Panc1 (cell line): Measurements from ENCODE around the gene C12orf76. TPM values are rescaled to one million over a fixed set of nuclear protein-coding genes. Genes with fewer than 3 reads are reported as not detected.

Source experiments
- ATAC-seq: fragments of 200-7000 bp; cut with Tn5 transposase; 2 replicates; pipeline ENCODE4 v1.9.1; 2020; ENCODE audit warnings: mild to moderate bottlenecking, moderate library complexity
- BruUV-seq: library from RNA; stranded (reverse); fragments of 400-500 nt; replicated peaks from 2 replicates; lab custom pipeline; 2021; lab: Mats Ljungman, UMichigan
- CTCF ChIA-PET: fragments of 300-600 bp; sonication (Branson Sonifier 250); formaldehyde crosslinking; loops from one replicate; lab custom pipeline; 2022; ENCODE audit warnings: antibody characterized with exemption; lab: Charles Lee
- POLR2A ChIA-PET: fragments of 300-600 bp; sonication (Branson Sonifier 250); formaldehyde crosslinking; loops from one replicate; lab custom pipeline; 2022; ENCODE audit warnings: antibody characterized with exemption; lab: Charles Lee
- DNase-seq: peaks from one replicate; pipeline ENCODE4 v3.0.0-alpha.2; 2010; ENCODE audit warnings: low read depth, low spot score
- H3K27ac ChIP-seq: 2 replicates; pipeline ENCODE4 v1.5.1; 2011; ENCODE audit warnings: mild to moderate bottlenecking, low read length, inconsistent platforms
- H3K27me3 ChIP-seq: fragments of 200-500 bp; sonication (Bioruptor generic); 2 replicates; pipeline ENCODE4 v1.6.0; 2014; ENCODE audit warnings: low read length, inconsistent platforms; ENCODE audit not compliant: control insufficient read depth, insufficient read depth
- H3K36me3 ChIP-seq: fragments of 200-500 bp; sonication (Bioruptor generic); 2 replicates; pipeline ENCODE4 v1.5.1; 2014; ENCODE audit warnings: inconsistent platforms, mild to moderate bottlenecking, low read length, moderate library complexity; ENCODE audit not compliant: control insufficient read depth, insufficient read depth
- H3K4me1 ChIP-seq: 2 replicates; pipeline ENCODE4 v1.5.1; 2011; ENCODE audit warnings: inconsistent platforms, mild to moderate bottlenecking, low read length, moderate library complexity; ENCODE audit not compliant: control insufficient read depth, insufficient read depth
- H3K4me3 ChIP-seq, 2 experiments: 2 replicates each; pipeline ENCODE4 v1.5.1; 2011 to 2012; ENCODE audit warnings: low read depth in 2 of 2, low read length in 2 of 2, mild to moderate bottlenecking in 2 of 2, inconsistent platforms in 1 of 2, moderate library complexity in 1 of 2
- H3K9me3 ChIP-seq: fragments of 200-500 bp; sonication (Bioruptor generic); 2 replicates; pipeline ENCODE4 v1.5.1; 2014; ENCODE audit warnings: low read depth, mild to moderate bottlenecking, inconsistent platforms, low read length, moderate library complexity; ENCODE audit not compliant: control insufficient read depth, insufficient read depth
- POLR2AphosphoS5 ChIP-seq: IDR thresholded peaks from 2 replicates; pipeline ENCODE4 v1.6.1; 2012; ENCODE audit warnings: mild to moderate bottlenecking, low read depth, low read length, moderate library complexity
- REST ChIP-seq, 2 experiments: IDR thresholded peaks; 2 replicates each; pipeline ENCODE4 v1.6.1; 2011 to 2012; ENCODE audit warnings: low read depth in 2 of 2, control low read depth in 1 of 2, low read length in 1 of 2, mild to moderate bottlenecking in 1 of 2, moderate library complexity in 1 of 2; ENCODE audit not compliant: insufficient read depth in 1 of 2
- SIN3A ChIP-seq: IDR thresholded peaks from 2 replicates; pipeline ENCODE4 v1.6.1; 2012; ENCODE audit warnings: low read depth, mild to moderate bottlenecking, low read length, moderate library complexity, borderline replicate concordance; ENCODE audit not compliant: insufficient read depth
- TCF7L2 ChIP-seq: IDR thresholded peaks from 2 replicates; pipeline ENCODE4 v1.6.1; 2011; ENCODE audit warnings: mild to moderate bottlenecking, low read depth, low read length, inconsistent platforms
- in situ Hi-C: cut with HindIII; loops from 2 replicates; pipeline ENCODE4 v1.10.0; 2016; ENCODE audit warnings: low sequenced_read_pairs, low pct_unique_long_range_greater_than_20kb
- intact Hi-C: fragments of 100-400 bp; cut with micrococcal nuclease; formaldehyde crosslinking; loops from one replicate; pipeline ENCODE4 v1.10.0; 2022; ENCODE audit not compliant: unreplicated experiment
- total RNA-seq: library from RNA; stranded (reverse); gene quantifications from one replicate; pipeline ENCODE4 v1.2.1, GENCODE V29; 2021; ENCODE audit not compliant: unreplicated experiment
- TF ChIP-seq, protein P1 (sequence below): fragments of 450-650 bp; IDR thresholded peaks from 2 replicates; pipeline ENCODE4 v1.5.1; 2017; ENCODE audit warnings: mild to moderate bottlenecking

Gene C12orf76
- total RNA-seq, 1 experiment from 2014 or later, result 13.6 TPM

DNA sequence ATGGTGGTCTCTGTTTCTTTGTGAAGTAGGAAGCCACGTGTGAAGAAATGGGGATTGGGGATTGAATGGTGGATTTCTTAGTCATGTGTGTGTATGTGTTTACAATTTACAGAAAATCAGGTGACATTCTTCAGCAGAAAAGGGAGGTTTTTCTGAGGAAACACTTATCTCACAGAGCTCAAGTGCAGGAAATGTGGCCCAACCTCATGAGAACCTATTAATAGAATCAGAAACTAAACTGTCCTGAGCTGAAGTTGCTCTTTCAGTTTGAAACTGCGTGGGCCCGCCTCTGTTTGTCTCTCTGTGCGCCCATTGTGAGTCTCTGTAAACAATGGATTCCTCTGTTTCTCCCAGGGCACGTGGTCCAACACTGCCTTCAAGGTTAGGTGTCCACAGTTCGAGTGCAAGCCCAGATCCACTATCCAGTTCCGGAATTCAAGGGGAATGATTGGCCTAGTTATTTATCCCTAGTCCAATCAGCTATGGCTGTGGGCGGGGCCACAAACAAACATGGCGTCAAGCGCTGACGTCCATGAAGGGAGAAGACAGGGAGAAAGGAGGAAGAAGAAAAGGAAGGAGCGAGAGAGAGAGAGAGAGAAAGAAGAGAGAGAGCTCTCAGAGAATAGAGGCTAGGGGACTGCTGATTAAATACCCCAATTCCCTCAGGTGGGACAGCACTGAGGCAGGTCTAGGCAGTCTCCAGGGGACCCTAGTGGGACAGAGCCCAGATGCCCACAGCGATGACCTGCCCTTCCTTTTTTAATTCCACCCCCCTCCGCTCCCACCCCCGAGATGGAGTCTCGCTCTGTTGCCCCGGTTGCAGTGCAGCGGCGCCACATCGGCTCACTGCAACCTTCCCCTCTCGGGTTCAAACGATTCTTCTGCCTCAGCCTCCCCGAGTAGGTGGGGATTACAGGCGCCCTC, 31.4 kb upstream of the C12orf76 start:
- no peaks in the 10 kb centered on the region for H3K27me3 ChIP-seq
- no peaks in the 10 kb centered on the region for H3K9me3 ChIP-seq
- ChIA-PET CTCF (interaction anchor here (0.6 kb wide), 1 partner anchor 37 kb away, joined by 3 read pairs; no protein-coding TSS in a partner anchor), POLR2A (no interaction called here)
- in situ Hi-C loops (no loop called here), intact Hi-C loops (no loop called here)
- no TSS peak for BruUV-seq
- H3K4me3 ChIP-seq, result peak overlapping the region in 1 of 2 experiments; percentile 33; a peak in 2 of 4 replicates
- no peaks in the 10 kb centered on the region for H3K4me1 ChIP-seq
- TF ChIP-seq SIN3A, result no peak
- no peak for TF ChIP-seq TCF7L2
- TF ChIP-seq, protein P1, sequence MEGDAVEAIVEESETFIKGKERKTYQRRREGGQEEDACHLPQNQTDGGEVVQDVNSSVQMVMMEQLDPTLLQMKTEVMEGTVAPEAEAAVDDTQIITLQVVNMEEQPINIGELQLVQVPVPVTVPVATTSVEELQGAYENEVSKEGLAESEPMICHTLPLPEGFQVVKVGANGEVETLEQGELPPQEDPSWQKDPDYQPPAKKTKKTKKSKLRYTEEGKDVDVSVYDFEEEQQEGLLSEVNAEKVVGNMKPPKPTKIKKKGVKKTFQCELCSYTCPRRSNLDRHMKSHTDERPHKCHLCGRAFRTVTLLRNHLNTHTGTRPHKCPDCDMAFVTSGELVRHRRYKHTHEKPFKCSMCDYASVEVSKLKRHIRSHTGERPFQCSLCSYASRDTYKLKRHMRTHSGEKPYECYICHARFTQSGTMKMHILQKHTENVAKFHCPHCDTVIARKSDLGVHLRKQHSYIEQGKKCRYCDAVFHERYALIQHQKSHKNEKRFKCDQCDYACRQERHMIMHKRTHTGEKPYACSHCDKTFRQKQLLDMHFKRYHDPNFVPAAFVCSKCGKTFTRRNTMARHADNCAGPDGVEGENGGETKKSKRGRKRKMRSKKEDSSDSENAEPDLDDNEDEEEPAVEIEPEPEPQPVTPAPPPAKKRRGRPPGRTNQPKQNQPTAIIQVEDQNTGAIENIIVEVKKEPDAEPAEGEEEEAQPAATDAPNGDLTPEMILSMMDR, result no peak
- no peak for TF ChIP-seq REST (IDR thresholded peaks at IDR 0.05; ENCODE audit: insufficient read depth in 1 of 2, low read depth in 2 of 2, low read length in 1 of 2)
- no peak for TF ChIP-seq POLR2AphosphoS5
- DNase-seq (no peak), ATAC-seq (no peak)
- H3K27ac ChIP-seq, result no peak overlapping the region
- H3K36me3 ChIP-seq, result no peaks in the 10 kb centered on the region

GRCh38 chr12:110077800-110078199, 29.5 kb upstream of the C12orf76 start:
- TF ChIP-seq, protein P1, result no peak
- in situ Hi-C loops (no loop called here), intact Hi-C loops (no loop called here)
- DNase-seq, result no peak
- CTCF ChIA-PET, result no interaction called here
- Histone ChIP-seq H3K9me3 (no peaks in the 10 kb centered on the region), H3K4me3 (no peak overlapping the region), H3K27me3 (no peaks in the 10 kb centered on the region), H3K36me3 (no peaks in the 10 kb centered on the region), H3K27ac (no peak overlapping the region), H3K4me1 (no peaks in the 10 kb centered on the region)
- ATAC-seq, result no peak
- POLR2A ChIA-PET, result no interaction called here
- no TSS peak for BruUV-seq
